Chondrocyte (in vitro differentiated cells): ENCODE results near the gene LMAN2. TPM values are rescaled to one million over a fixed set of nuclear protein-coding genes. Genes with fewer than 3 reads are reported as not detected.

Experiments used
- DNase-seq: peaks from one replicate; pipeline ENCODE4 v3.0.0; 2021; ENCODE audit warnings: mixed read lengths, low spot score
- H3K27ac Mint-ChIP-seq: one replicate; pipeline ENCODE4 v1.8.0; 2021; ENCODE audit warnings: mild to moderate bottlenecking, moderate library complexity, mixed read lengths; ENCODE audit not compliant: unreplicated experiment
- H3K27me3 Mint-ChIP-seq: 2 replicates; pipeline ENCODE4 v1.8.0; 2021; ENCODE audit warnings: low read depth, mixed read lengths
- H3K36me3 Mint-ChIP-seq: 2 replicates; pipeline ENCODE4 v1.8.0; 2021; ENCODE audit warnings: low read depth, mixed read lengths
- H3K4me1 Mint-ChIP-seq: 2 replicates; pipeline ENCODE4 v1.8.0; 2021; ENCODE audit warnings: low read depth, mild to moderate bottlenecking, mixed read lengths
- H3K4me3 Mint-ChIP-seq: one replicate; pipeline ENCODE4 v1.8.0; 2021; ENCODE audit warnings: mild to moderate bottlenecking, moderate library complexity, mixed read lengths; ENCODE audit not compliant: unreplicated experiment
- H3K9me3 Mint-ChIP-seq: 2 replicates; pipeline ENCODE4 v1.8.0; 2021; ENCODE audit warnings: low read depth, mixed read lengths
- CTCF ChIP-seq: fragments of 200-600 bp; sonication (generic); IDR thresholded peaks from 2 replicates; pipeline ENCODE4 v1.5.0; 2021; ENCODE audit warnings: antibody characterized with exemption, mild to moderate bottlenecking, moderate library complexity
- total RNA-seq: library from RNA; stranded (reverse); gene quantifications from 3 replicates; pipeline ENCODE4 v1.2.1, GENCODE V29; 2021

Gene LMAN2
- total RNA-seq, 1 donor from 2014 or later, result 83.4 TPM

GRCh38 chr5:177294632-177295031 is 56.8 kb downstream of the LMAN2 start:
- H3K4me3 Mint-ChIP-seq, result no peak overlapping the region
- peaks cover 5% of the 10 kb centered on the region for H3K4me1 Mint-ChIP-seq
- no peak overlapping the region for H3K27ac Mint-ChIP-seq
- DNase-seq, result no peak
- no peaks in the 10 kb centered on the region for H3K9me3 Mint-ChIP-seq
- no peak for TF ChIP-seq CTCF
- H3K36me3 Mint-ChIP-seq, result peaks cover 22% of the 10 kb centered on the region
- no peaks in the 10 kb centered on the region for H3K27me3 Mint-ChIP-seq

- peaks cover 25% of the 10 kb centered on the region for H3K36me3 Mint-ChIP-seq
- H3K27ac Mint-ChIP-seq, result no peak overlapping the region
- no peaks in the 10 kb centered on the region for H3K9me3 Mint-ChIP-seq
- H3K4me1 Mint-ChIP-seq, result peaks cover 2% of the 10 kb centered on the region
- H3K4me3 Mint-ChIP-seq, result no peak overlapping the region
- H3K27me3 Mint-ChIP-seq, result no peaks in the 10 kb centered on the region
- no peak for TF ChIP-seq CTCF
- DNase-seq, result no peak
Measured at GRCh38 chr5:177293819-177294581, 57.5 kb downstream of the LMAN2 start.

GRCh38 chr5:177291735-177292134 is 59.7 kb downstream of the LMAN2 start:
- Mint-ChIP-seq H3K27me3 (no peaks in the 10 kb centered on the region), H3K27ac (no peak overlapping the region), H3K9me3 (no peaks in the 10 kb centered on the region), H3K4me1 (no peaks in the 10 kb centered on the region), H3K36me3 (peaks cover 27% of the 10 kb centered on the region), H3K4me3 (no peak overlapping the region)
- DNase-seq, result no peak
- no peak for TF ChIP-seq CTCF

GRCh38 chr5:177290816-177291596 is 60.5 kb downstream of the LMAN2 start:
- H3K4me3 Mint-ChIP-seq, result no peak overlapping the region
- peaks cover 29% of the 10 kb centered on the region for H3K36me3 Mint-ChIP-seq
- H3K9me3 Mint-ChIP-seq, result no peaks in the 10 kb centered on the region
- DNase-seq, result no peak
- no peak overlapping the region for H3K27ac Mint-ChIP-seq
- H3K4me1 Mint-ChIP-seq, result no peaks in the 10 kb centered on the region
- no peaks in the 10 kb centered on the region for H3K27me3 Mint-ChIP-seq
- TF ChIP-seq CTCF, result no peak

GRCh38 chr5:177288191-177288590 is 63.3 kb downstream of the LMAN2 start:
- Mint-ChIP-seq H3K27ac (no peak overlapping the region), H3K4me3 (no peak overlapping the region), H3K36me3 (peaks cover 26% of the 10 kb centered on the region), H3K27me3 (no peaks in the 10 kb centered on the region), H3K4me1 (no peaks in the 10 kb centered on the region), H3K9me3 (no peaks in the 10 kb centered on the region)
- no peak for DNase-seq
- no peak for TF ChIP-seq CTCF

Other genes starting within 250 kb of the LMAN2 start
- gene NSD1, start 217.9 kb downstream of the LMAN2 start, total RNA-seq, result 64.0 to 77.0 TPM (median 67.3 TPM) in 3 replicates
- 31.5 to 37.3 TPM (median 36.7 TPM) in 3 replicates for gene RAB24, start 47.9 kb downstream of the LMAN2 start, total RNA-seq
- 102 to 119 TPM (median 109 TPM) in 3 replicates for gene PRELID1, start 47.9 kb downstream of the LMAN2 start, total RNA-seq
- 6.5 to 9.4 TPM (median 8.4 TPM) in 3 replicates for gene MXD3, start 39.8 kb downstream of the LMAN2 start, total RNA-seq
- gene RGS14, start 6.3 kb upstream of the LMAN2 start, total RNA-seq, result 6.8 to 11.6 TPM (median 10.1 TPM) in 3 replicates
- gene SLC34A1, start 32.8 kb upstream of the LMAN2 start, total RNA-seq, result not detected in 3 replicates
- not detected in 3 replicates for gene PFN3, start 49.0 kb upstream of the LMAN2 start, total RNA-seq
- gene F12, start 57.9 kb upstream of the LMAN2 start, total RNA-seq, result 0.99 to 2.1 TPM (median 1.8 TPM) in 3 replicates
- 19.9 to 26.3 TPM (median 23.8 TPM) in 3 replicates for gene GRK6, start 75.0 kb upstream of the LMAN2 start, total RNA-seq
- gene PRR7, start 95.1 kb upstream of the LMAN2 start, total RNA-seq, result 4.8 to 5.5 TPM (median 5.3 TPM) in 3 replicates
- 207 to 277 TPM (median 274 TPM) in 3 replicates for gene DBN1, start 122.0 kb upstream of the LMAN2 start, total RNA-seq
- 563 to 633 TPM (median 613 TPM) in 3 replicates for gene PDLIM7, start 145.9 kb upstream of the LMAN2 start, total RNA-seq
- 4.7 to 7.7 TPM (median 7.5 TPM) in 3 replicates for gene DOK3, start 158.2 kb upstream of the LMAN2 start, total RNA-seq
- 77.2 to 79.0 TPM (median 78.6 TPM) in 3 replicates for gene DDX41, start 165.3 kb upstream of the LMAN2 start, total RNA-seq
- gene FAM193B, start 202.9 kb upstream of the LMAN2 start, total RNA-seq, result 75.2 to 85.9 TPM (median 79.1 TPM) in 3 replicates
- gene TMED9, start 240.5 kb upstream of the LMAN2 start, total RNA-seq, result 290 to 299 TPM (median 293 TPM) in 3 replicates
- gene B4GALT7, start 248.5 kb upstream of the LMAN2 start, total RNA-seq, result 41.4 to 54.4 TPM (median 43.9 TPM) in 3 replicates